Testis (tissue), 3 donors: ENCODE measurements around the gene HNRNPA0. TPM values are rescaled to one million over a fixed set of nuclear protein-coding genes. Genes with fewer than 3 reads are reported as not detected.

Source experiments
- DNase-seq: peaks from one replicate; pipeline ENCODE4 v3.0.0-alpha.2; 2019
- H3K27ac ChIP-seq, 2 donors: fragments of 200-600 bp; sonication (generic); one replicate each; pipeline ENCODE4 v1.5.1; 2019
- H3K27me3 ChIP-seq: fragments of 200-600 bp; sonication (generic); one replicate; pipeline ENCODE4 v1.5.1; 2019
- H3K36me3 ChIP-seq: fragments of 200-600 bp; sonication (generic); one replicate; pipeline ENCODE4 v1.5.1; 2017; ENCODE audit warnings: low read depth; ENCODE audit errors: missing control alignments
- H3K4me1 ChIP-seq: fragments of 200-600 bp; sonication (generic); one replicate; pipeline ENCODE4 v1.5.1; 2019
- H3K4me3 ChIP-seq, 2 donors: fragments of 200-600 bp; sonication (generic); one replicate each; pipeline ENCODE4 v1.5.1; 2017 to 2019
- H3K9me3 ChIP-seq: fragments of 200-600 bp; sonication (generic); one replicate; pipeline ENCODE4 v1.5.1; 2017
- POLR2A ChIP-seq: fragments of 450-650 bp; IDR thresholded peaks from one replicate; pipeline ENCODE4 v1.6.1; 2017; ENCODE audit warnings: antibody characterized with exemption, mild to moderate bottlenecking, moderate library complexity
- WGBS, 2 donors: methylation state at CpG; one replicate each; pipeline ENCODE4 v1.1.5; 2018; 5-methylcytosine and 5-hydroxymethylcytosine counted together
- intact Hi-C: fragments of 100-400 bp; cut with DNase I; formaldehyde crosslinking; loops from one replicate; pipeline ENCODE4 v1.15.1; 2023; ENCODE audit warnings: low total_unique reads
- polyA plus RNA-seq: library from polyadenylated mRNA; stranded (reverse); fragments of 350-450 nt; fragmentation: Illumina TruSeq; extraction: RNeasy Lipid Tissue Mini Kit (QIAGEN cat#74804); gene quantifications from one replicate; pipeline ENCODE4 v1.2.3, GENCODE V29; 2014; ENCODE audit warnings: low read depth, low replicate concordance; ENCODE audit not compliant: insufficient read depth
- total RNA-seq, 2 donors: library from RNA; depleted of rRNA; stranded (reverse); fragments of >200 nt; gene quantifications; one replicate each; pipeline ENCODE4 v1.2.3, GENCODE V29; 2016
- TF ChIP-seq, protein P1 (sequence below), 3 experiments: fragments of 450-650 bp in 2 of 3; fragments of 200-600 bp in 1 of 3; sonication (generic) in 1 of 3; IDR thresholded peaks; one replicate each; pipeline ENCODE4 v1.5.1; 2016 to 2019; ENCODE audit warnings: antibody characterized with exemption in 3 of 3, mild to moderate bottlenecking in 2 of 3, moderate library complexity in 1 of 3

HNRNPA0 gene
- total and polyA plus RNA-seq, 3 donors from 2014 or later, result 22.7 to 34.0 (median 22.8) TPM

DNA sequence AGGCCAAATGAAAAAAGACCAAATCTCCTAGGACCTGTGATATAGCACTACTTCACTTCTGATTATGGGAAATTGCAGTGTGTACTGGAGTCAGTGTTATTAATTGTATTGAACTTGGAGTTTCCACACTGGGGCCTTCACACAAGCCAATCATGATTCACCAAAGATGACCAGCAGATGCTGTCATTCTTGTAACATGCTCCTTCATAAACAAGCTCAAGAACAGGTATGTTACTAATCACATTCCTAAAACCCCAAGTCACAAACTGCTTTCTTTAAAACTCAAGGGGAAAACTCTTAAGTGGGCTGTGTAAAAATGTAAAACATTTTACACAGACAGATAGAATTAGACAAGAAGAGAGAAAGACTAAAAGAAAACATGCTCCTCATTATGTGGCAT lies 23.8 kb downstream of the HNRNPA0 start:
- Histone ChIP-seq H3K9me3 (no peaks in the 10 kb centered on the region), H3K4me3 (no peak overlapping the region), H3K36me3 (no peaks in the 10 kb centered on the region), H3K4me1 (peaks cover 2% of the 10 kb centered on the region), H3K27ac (no peak overlapping the region), H3K27me3 (no peaks in the 10 kb centered on the region)
- DNase-seq, result no peak
- TF ChIP-seq, protein P1, sequence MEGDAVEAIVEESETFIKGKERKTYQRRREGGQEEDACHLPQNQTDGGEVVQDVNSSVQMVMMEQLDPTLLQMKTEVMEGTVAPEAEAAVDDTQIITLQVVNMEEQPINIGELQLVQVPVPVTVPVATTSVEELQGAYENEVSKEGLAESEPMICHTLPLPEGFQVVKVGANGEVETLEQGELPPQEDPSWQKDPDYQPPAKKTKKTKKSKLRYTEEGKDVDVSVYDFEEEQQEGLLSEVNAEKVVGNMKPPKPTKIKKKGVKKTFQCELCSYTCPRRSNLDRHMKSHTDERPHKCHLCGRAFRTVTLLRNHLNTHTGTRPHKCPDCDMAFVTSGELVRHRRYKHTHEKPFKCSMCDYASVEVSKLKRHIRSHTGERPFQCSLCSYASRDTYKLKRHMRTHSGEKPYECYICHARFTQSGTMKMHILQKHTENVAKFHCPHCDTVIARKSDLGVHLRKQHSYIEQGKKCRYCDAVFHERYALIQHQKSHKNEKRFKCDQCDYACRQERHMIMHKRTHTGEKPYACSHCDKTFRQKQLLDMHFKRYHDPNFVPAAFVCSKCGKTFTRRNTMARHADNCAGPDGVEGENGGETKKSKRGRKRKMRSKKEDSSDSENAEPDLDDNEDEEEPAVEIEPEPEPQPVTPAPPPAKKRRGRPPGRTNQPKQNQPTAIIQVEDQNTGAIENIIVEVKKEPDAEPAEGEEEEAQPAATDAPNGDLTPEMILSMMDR (IDR thresholded peaks at IDR 0.05), result no peak
- no peak for TF ChIP-seq POLR2A
- intact Hi-C loops, result loop anchor here (10.0 kb wide), 1 partner anchor 96 kb away; no protein-coding TSS in a partner anchor

- no peaks in the 10 kb centered on the region for H3K4me1 ChIP-seq
- 100% methylated on average over 1 of the region's 1 CpG for WGBS, 2 donors
- H3K9me3 ChIP-seq, result no peaks in the 10 kb centered on the region
- no peak for TF ChIP-seq POLR2A
- TF ChIP-seq, protein P1 (IDR thresholded peaks at IDR 0.05), result no peak
- H3K27ac ChIP-seq, result no peak overlapping the region
- no peak for DNase-seq
- no peaks in the 10 kb centered on the region for H3K27me3 ChIP-seq
- H3K4me3 ChIP-seq, result no peak overlapping the region
- no peaks in the 10 kb centered on the region for H3K36me3 ChIP-seq
- intact Hi-C loops, result no loop called here
Observed at GRCh38 chr5:137728048-137728447, 26.1 kb downstream of the HNRNPA0 start.

- no peak for TF ChIP-seq POLR2A
- TF ChIP-seq, protein P1 (IDR thresholded peaks at IDR 0.05), result no peak
- intact Hi-C loops, result no loop called here
- Histone ChIP-seq H3K4me1 (no peaks in the 10 kb centered on the region), H3K9me3 (no peaks in the 10 kb centered on the region), H3K4me3 (no peak overlapping the region), H3K27me3 (no peaks in the 10 kb centered on the region), H3K27ac (no peak overlapping the region), H3K36me3 (no peaks in the 10 kb centered on the region)
- no peak for DNase-seq
- 85% methylated on average over 2 of the region's 2 CpGs for WGBS, 2 donors
Observed at GRCh38 chr5:137727623-137728022, 26.5 kb downstream of the HNRNPA0 start.

- no peaks in the 10 kb centered on the region for H3K36me3 ChIP-seq
- no peaks in the 10 kb centered on the region for H3K9me3 ChIP-seq
- DNase-seq, result no peak
- H3K4me3 ChIP-seq, result no peak overlapping the region
- no peak overlapping the region for H3K27ac ChIP-seq
- intact Hi-C loops, result no loop called here
- no peaks in the 10 kb centered on the region for H3K4me1 ChIP-seq
- no peaks in the 10 kb centered on the region for H3K27me3 ChIP-seq
- 92% methylated on average over 2 of the region's 2 CpGs for WGBS, 2 donors
- TF ChIP-seq, protein P1 (IDR thresholded peaks at IDR 0.05), result no peak
- TF ChIP-seq POLR2A, result no peak
Observed at GRCh38 chr5:137724251-137724650, 29.9 kb downstream of the HNRNPA0 start.

DNA sequence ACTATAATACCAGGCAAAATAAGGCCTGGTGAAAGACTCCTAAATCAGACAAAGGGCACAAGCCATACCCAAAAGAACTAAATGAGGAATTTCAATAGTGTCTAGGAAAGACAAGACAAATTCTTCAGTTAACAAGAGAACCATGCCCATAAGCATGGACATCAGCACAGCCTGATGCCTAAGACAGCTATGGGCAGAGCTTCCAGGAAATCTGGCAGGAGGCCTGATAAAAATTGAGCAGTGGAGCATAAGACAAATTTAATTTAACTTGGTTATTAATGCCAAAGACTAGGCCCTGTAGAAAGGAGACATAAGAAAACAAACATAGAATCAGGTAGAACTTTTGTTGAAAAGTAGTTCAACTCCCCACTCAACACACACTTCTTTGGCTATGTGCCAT lies 35.6 kb downstream of the HNRNPA0 start:
- H3K4me3 ChIP-seq, result no peak overlapping the region
- no peaks in the 10 kb centered on the region for H3K36me3 ChIP-seq
- no peaks in the 10 kb centered on the region for H3K27me3 ChIP-seq
- H3K9me3 ChIP-seq, result no peaks in the 10 kb centered on the region
- no peak for DNase-seq
- intact Hi-C loops, result no loop called here
- H3K4me1 ChIP-seq, result no peaks in the 10 kb centered on the region
- TF ChIP-seq, protein P1 (IDR thresholded peaks at IDR 0.05), result no peak
- TF ChIP-seq POLR2A, result no peak
- no peak overlapping the region for H3K27ac ChIP-seq
